ENCODE results near the gene PTGFRN.

GRCh38 chr1:116881879-116882520 is 27.7 kb upstream of the PTGFRN start:
- TF ChIP-seq POLR2A (IDR thresholded peaks at IDR 0.05; ENCODE audit: low read depth, low read length) (no peak), POLR2AphosphoS5 (IDR thresholded peaks at IDR 0.05; ENCODE audit: low read depth, low read length) (no peak)

Data from GM12892 (cell line).